Endodermal cell (in vitro differentiated cells): Measurements from ENCODE around the gene FAM174B. TPM values are rescaled to one million over a fixed set of nuclear protein-coding genes. Genes with fewer than 3 reads are reported as not detected.

ENCODE experiments used
- DNase-seq: peaks from one replicate; pipeline ENCODE4 v3.0.0-alpha.2; 2017
- H3K27ac ChIP-seq: 2 replicates; pipeline ENCODE4 v1.5.1; 2013; ENCODE audit warnings: mild to moderate bottlenecking, low read depth, low read length, moderate library complexity
- H3K27me3 ChIP-seq: 2 replicates; pipeline ENCODE4 v1.6.1; 2013; ENCODE audit warnings: mild to moderate bottlenecking, low read length, moderate library complexity; ENCODE audit not compliant: insufficient read depth, control insufficient read depth, poor library complexity, severe bottlenecking
- H3K36me3 ChIP-seq: 2 replicates; pipeline ENCODE4 v1.7.0; 2013; ENCODE audit warnings: mild to moderate bottlenecking, low read length, moderate library complexity; ENCODE audit not compliant: control insufficient read depth, insufficient read depth
- H3K4me1 ChIP-seq: one replicate; pipeline ENCODE4 v1.7.0; 2013; ENCODE audit warnings: low read length; ENCODE audit not compliant: control insufficient read depth, insufficient read depth
- H3K4me3 ChIP-seq: 2 replicates; pipeline ENCODE4 v1.5.1; 2013; ENCODE audit warnings: mild to moderate bottlenecking, low read length, moderate library complexity
- H3K9ac ChIP-seq: 2 replicates; pipeline ENCODE4 v1.6.1; 2013; ENCODE audit warnings: mild to moderate bottlenecking, low read length, moderate library complexity; ENCODE audit not compliant: poor library complexity, severe bottlenecking; ENCODE audit errors: extremely low read depth
- H3K9me3 ChIP-seq: 2 replicates; pipeline ENCODE4 v1.6.1; 2013; ENCODE audit warnings: mild to moderate bottlenecking, low read length, moderate library complexity; ENCODE audit not compliant: control insufficient read depth
- H3K27ac Mint-ChIP-seq: 2 replicates; pipeline ENCODE4 v1.8.0; 2020; ENCODE audit warnings: mixed read lengths
- H3K27me3 Mint-ChIP-seq: 2 replicates; pipeline ENCODE4 v1.8.0; 2021; ENCODE audit warnings: mild to moderate bottlenecking, mixed read lengths; ENCODE audit not compliant: insufficient read depth
- H3K36me3 Mint-ChIP-seq: 2 replicates; pipeline ENCODE4 v1.8.0; 2020; ENCODE audit warnings: low read depth, mixed read lengths
- H3K4me1 Mint-ChIP-seq: 2 replicates; pipeline ENCODE4 v1.8.0; 2020; ENCODE audit warnings: mixed read lengths
- H3K4me3 Mint-ChIP-seq: 2 replicates; pipeline ENCODE4 v1.8.0; 2020; ENCODE audit warnings: mild to moderate bottlenecking, moderate library complexity, mixed read lengths
- H3K9me3 Mint-ChIP-seq: 2 replicates; pipeline ENCODE4 v1.8.0; 2020; ENCODE audit warnings: mild to moderate bottlenecking, mixed read lengths
- WGBS, 2 experiments: methylation state at CpG; one replicate each; pipeline versions ENCODE4 v1.1.5 to v1.1.7; 2013; ENCODE audit warnings: missing lambda C conversion rate in 2 of 2, mixed read lengths in 1 of 2; ENCODE audit not compliant: insufficient coverage in 1 of 2, insufficient read length in 1 of 2; 5-methylcytosine and 5-hydroxymethylcytosine counted together
- total RNA-seq, 2 donors: library from RNA; stranded (reverse); fragmentation: NEBNext Ultra II Directional in 1 of 2; extraction: Animal tissue kit (Norgen Biotek cat#: 25700) in 1 of 2; gene quantifications; 2 replicates in 1 of 2; 3 replicates in 1 of 2; pipeline ENCODE4 v1.2.1, GENCODE V29; 2021
- TF ChIP-seq, protein P1 (sequence below): fragments of 200-600 bp; sonication (generic); conservative IDR thresholded peaks from 2 replicates; pipeline ENCODE4 v1.5.0; 2021; ENCODE audit warnings: antibody characterized with exemption, mild to moderate bottlenecking

The FAM174B gene
- total RNA-seq, 2 donors from 2014 or later: 66.0 to 105 TPM

DNA sequence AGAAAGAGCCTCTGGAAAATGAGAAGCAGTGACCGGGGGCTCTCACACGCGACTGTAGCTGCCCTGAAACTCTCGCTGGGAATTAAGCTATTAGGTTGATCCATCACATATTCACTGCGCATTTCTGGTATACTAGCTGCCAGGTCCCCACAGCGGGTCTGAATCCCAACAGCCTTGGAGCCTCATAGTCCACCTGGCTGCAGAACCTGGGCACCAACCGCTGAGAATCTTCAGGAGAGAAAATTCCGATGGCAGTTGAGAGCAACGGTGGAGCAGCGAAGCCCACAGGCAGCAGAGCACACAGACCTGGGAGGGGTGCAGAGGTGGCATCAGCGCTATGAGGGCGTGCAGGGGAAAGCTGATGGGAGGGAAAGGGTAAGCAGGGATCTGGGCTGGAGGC, 75.1 kb downstream of the FAM174B start:
- peaks cover 12% of the 10 kb centered on the region for H3K9me3 ChIP-seq
- Mint-ChIP-seq H3K27ac (no peak overlapping the region), H3K27me3 (peaks cover 21% of the 10 kb centered on the region), H3K36me3 (no peaks in the 10 kb centered on the region), H3K4me3 (no peak overlapping the region), H3K9me3 (peaks cover 15% of the 10 kb centered on the region), H3K4me1 (no peaks in the 10 kb centered on the region)
- H3K27ac ChIP-seq: no peak overlapping the region
- no peak for DNase-seq
- H3K36me3 ChIP-seq: no peaks in the 10 kb centered on the region
- TF ChIP-seq, protein P1, sequence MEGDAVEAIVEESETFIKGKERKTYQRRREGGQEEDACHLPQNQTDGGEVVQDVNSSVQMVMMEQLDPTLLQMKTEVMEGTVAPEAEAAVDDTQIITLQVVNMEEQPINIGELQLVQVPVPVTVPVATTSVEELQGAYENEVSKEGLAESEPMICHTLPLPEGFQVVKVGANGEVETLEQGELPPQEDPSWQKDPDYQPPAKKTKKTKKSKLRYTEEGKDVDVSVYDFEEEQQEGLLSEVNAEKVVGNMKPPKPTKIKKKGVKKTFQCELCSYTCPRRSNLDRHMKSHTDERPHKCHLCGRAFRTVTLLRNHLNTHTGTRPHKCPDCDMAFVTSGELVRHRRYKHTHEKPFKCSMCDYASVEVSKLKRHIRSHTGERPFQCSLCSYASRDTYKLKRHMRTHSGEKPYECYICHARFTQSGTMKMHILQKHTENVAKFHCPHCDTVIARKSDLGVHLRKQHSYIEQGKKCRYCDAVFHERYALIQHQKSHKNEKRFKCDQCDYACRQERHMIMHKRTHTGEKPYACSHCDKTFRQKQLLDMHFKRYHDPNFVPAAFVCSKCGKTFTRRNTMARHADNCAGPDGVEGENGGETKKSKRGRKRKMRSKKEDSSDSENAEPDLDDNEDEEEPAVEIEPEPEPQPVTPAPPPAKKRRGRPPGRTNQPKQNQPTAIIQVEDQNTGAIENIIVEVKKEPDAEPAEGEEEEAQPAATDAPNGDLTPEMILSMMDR: no peak
- no peaks in the 10 kb centered on the region for H3K4me1 ChIP-seq
- WGBS, 2 experiments: 92 to 95% methylated on average over 10 to 12 of the region's 12 CpGs
- H3K27me3 ChIP-seq: no peaks in the 10 kb centered on the region
- no peak overlapping the region for H3K9ac ChIP-seq
- no peak overlapping the region for H3K4me3 ChIP-seq

DNA sequence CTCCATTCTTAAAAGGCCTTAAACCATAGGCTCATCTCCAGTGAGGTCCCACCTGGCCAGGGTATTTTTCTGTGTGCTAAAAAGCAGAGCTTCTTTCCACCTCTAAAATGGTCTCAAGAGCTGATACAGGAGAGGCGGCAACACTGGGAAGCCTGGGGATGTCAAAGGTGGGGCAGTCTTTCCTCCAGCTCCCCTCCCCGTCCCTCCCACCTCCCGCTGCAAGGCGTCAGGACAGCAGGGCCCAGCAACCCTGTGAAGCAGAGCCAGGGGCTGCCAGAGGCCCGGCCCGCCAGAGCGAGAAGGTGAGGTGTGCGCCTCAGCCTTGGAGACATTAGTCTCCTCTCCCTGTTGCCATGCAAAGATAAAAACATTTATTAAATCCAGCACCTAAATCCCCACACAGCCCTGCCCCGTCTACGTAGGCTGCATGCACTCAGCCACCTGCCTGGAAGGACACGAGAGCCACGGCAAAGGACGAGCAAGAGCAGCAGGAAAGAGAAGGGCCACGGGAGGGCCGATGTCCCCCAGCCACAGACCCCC, 75.6 kb downstream of the FAM174B start:
- Mint-ChIP-seq H3K4me1 (no peaks in the 10 kb centered on the region), H3K36me3 (no peaks in the 10 kb centered on the region), H3K27me3 (peaks cover 19% of the 10 kb centered on the region), H3K4me3 (no peak overlapping the region), H3K27ac (no peak overlapping the region), H3K9me3 (peaks cover 15% of the 10 kb centered on the region)
- Histone ChIP-seq H3K9me3 (peaks cover 12% of the 10 kb centered on the region), H3K27ac (no peak overlapping the region), H3K4me3 (no peak overlapping the region), H3K27me3 (no peaks in the 10 kb centered on the region), H3K36me3 (no peaks in the 10 kb centered on the region), H3K4me1 (no peaks in the 10 kb centered on the region), H3K9ac (no peak overlapping the region)
- WGBS, 2 experiments: 88 to 97% methylated on average over 3 to 15 of the region's 15 CpGs
- TF ChIP-seq, protein P1: no peak
- no peak for DNase-seq

DNA sequence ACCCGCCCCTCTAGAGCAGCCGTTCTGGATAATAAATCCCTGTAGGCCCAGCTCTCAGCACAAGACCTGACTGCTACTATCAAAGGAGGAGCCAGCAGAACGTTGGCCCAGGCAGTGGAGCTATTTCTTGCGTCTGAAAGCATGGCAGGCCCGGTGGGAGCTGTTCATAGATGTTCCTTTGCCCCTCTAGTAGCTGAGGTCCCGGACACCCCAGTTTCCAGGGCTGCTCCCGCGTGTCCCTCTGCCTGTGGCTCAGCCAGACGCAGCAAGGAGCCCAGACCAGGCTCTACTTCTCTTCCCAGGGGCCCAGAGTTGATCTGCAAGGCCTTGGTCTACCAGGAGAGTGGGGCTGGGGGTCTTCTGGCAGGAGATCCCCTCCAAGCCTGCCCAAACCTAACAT, 76.1 kb downstream of the FAM174B start:
- Mint-ChIP-seq H3K4me1 (no peaks in the 10 kb centered on the region), H3K4me3 (no peak overlapping the region), H3K27me3 (peaks cover 22% of the 10 kb centered on the region), H3K36me3 (no peaks in the 10 kb centered on the region), H3K27ac (no peak overlapping the region), H3K9me3 (peaks cover 15% of the 10 kb centered on the region)
- Histone ChIP-seq H3K9ac (no peak overlapping the region), H3K9me3 (peaks cover 12% of the 10 kb centered on the region), H3K27me3 (no peaks in the 10 kb centered on the region), H3K36me3 (no peaks in the 10 kb centered on the region), H3K4me3 (no peak overlapping the region), H3K27ac (no peak overlapping the region), H3K4me1 (no peaks in the 10 kb centered on the region)
- TF ChIP-seq, protein P1: no peak
- no peak for DNase-seq
- WGBS, 2 experiments: 87 to 90% methylated on average over 4 to 9 of the region's 9 CpGs
